GM23248 (cell line): ENCODE data around the gene MCU. TPM values are rescaled to one million over a fixed set of nuclear protein-coding genes. Genes with fewer than 3 reads are reported as not detected.
A peak's percentile ranks its signal among the peaks of the same experiment; 100 is the strongest.
"Not testable (repeated sequence)": the region's sequence is repeated elsewhere in the genome, so short reads cannot be mapped to it uniquely, and the experiment has no call there.

Source experiments
- DNase-seq: peaks from one replicate; pipeline ENCODE4 v3.0.0-alpha.2; 2015
- H2AFZ ChIP-seq: fragments of 200-600 bp; sonication (generic); 2 replicates; pipeline ENCODE4 v1.6.1; 2016; ENCODE audit warnings: antibody characterized with exemption
- H3F3A ChIP-seq: fragments of 200-600 bp; sonication (generic); 2 replicates; pipeline ENCODE4 v1.6.1; 2016; ENCODE audit warnings: mild to moderate bottlenecking, antibody characterized with exemption, mixed run types; ENCODE audit not compliant: insufficient read depth
- H3K27ac ChIP-seq: fragments of 200-600 bp; sonication (generic); 2 replicates; pipeline ENCODE4 v1.5.1; 2016; ENCODE audit warnings: mild to moderate bottlenecking
- H3K27me3 ChIP-seq: fragments of 200-600 bp; sonication (generic); replicated peaks from 2 replicates; pipeline ENCODE4 v1.6.1; 2016; ENCODE audit warnings: mild to moderate bottlenecking; ENCODE audit not compliant: insufficient read depth
- H3K36me3 ChIP-seq: fragments of 200-600 bp; sonication (generic); 2 replicates; pipeline ENCODE4 v1.6.1; 2016; ENCODE audit warnings: low read depth, mild to moderate bottlenecking
- H3K4me1 ChIP-seq: fragments of 200-600 bp; sonication (generic); 2 replicates; pipeline ENCODE4 v1.6.1; 2016; ENCODE audit warnings: mild to moderate bottlenecking; ENCODE audit not compliant: insufficient read depth
- H3K4me2 ChIP-seq: fragments of 200-600 bp; sonication (generic); one replicate; pipeline ENCODE4 v1.6.1; 2016; ENCODE audit warnings: mild to moderate bottlenecking; ENCODE audit not compliant: unreplicated experiment
- H3K4me3 ChIP-seq: fragments of 200-600 bp; sonication (generic); 2 replicates; pipeline ENCODE4 v1.5.1; 2016; ENCODE audit warnings: mild to moderate bottlenecking
- H3K79me2 ChIP-seq: fragments of 200-600 bp; sonication (generic); 2 replicates; pipeline ENCODE4 v1.6.1; 2016; ENCODE audit warnings: mild to moderate bottlenecking; ENCODE audit not compliant: insufficient read depth
- H3K9ac ChIP-seq: fragments of 200-600 bp; sonication (generic); 2 replicates; pipeline ENCODE4 v1.6.1; 2016; ENCODE audit warnings: mild to moderate bottlenecking
- H3K9me2 ChIP-seq: fragments of 200-600 bp; sonication (generic); 2 replicates; pipeline ENCODE4 v1.6.1; 2016; ENCODE audit warnings: mixed run types, mild to moderate bottlenecking, moderate library complexity; ENCODE audit not compliant: insufficient read depth
- H3K9me3 ChIP-seq: fragments of 200-600 bp; sonication (generic); one replicate; pipeline ENCODE4 v1.6.1; 2017; ENCODE audit warnings: low read depth
- H4K20me1 ChIP-seq: fragments of 200-600 bp; sonication (generic); 2 replicates; pipeline ENCODE4 v1.6.0; 2016; ENCODE audit not compliant: insufficient read depth
- EZH2 ChIP-seq: fragments of 200-600 bp; sonication (generic); IDR thresholded peaks from 2 replicates; pipeline ENCODE4 v1.6.1; 2018; ENCODE audit warnings: antibody characterized with exemption, mild to moderate bottlenecking; ENCODE audit not compliant: insufficient read depth, poor library complexity, severe bottlenecking
- EZH2phosphoT487 ChIP-seq: fragments of 200-600 bp; sonication (generic); IDR thresholded peaks from 2 replicates; pipeline ENCODE4 v1.6.1; 2018; ENCODE audit warnings: antibody characterized with exemption, moderate library complexity, mild to moderate bottlenecking, low read depth; ENCODE audit not compliant: insufficient read depth
- WGBS, 2 experiments: methylation state at CpG; one replicate each; pipeline ENCODE4 v1.1.6; 2015 to 2017; ENCODE audit warnings: low lambda C conversion rate in 2 of 2, low coverage in 1 of 2; ENCODE audit errors: missing lambda C conversion rate in 2 of 2; 5-methylcytosine and 5-hydroxymethylcytosine counted together
- in situ Hi-C: fragments of 300-500 bp; cut with MboI; formaldehyde crosslinking; loops from 2 replicates; pipeline ENCODE4 v1.15.0; 2020
- polyA plus RNA-seq: library from polyadenylated mRNA; unstranded; fragments of >200 nt; fragmentation: Nextera tagmentation; extraction: Ambion mirVana; gene quantifications from 2 replicates; pipeline ENCODE4 v1.2.1, GENCODE V29; 2016
- total RNA-seq: library from RNA; depleted of rRNA; stranded (reverse); fragments of >200 nt; shearing (Covaris generic); gene quantifications from 2 replicates; pipeline ENCODE4 v1.2.3, GENCODE V29; 2014

The MCU gene
- total and polyA plus RNA-seq, 2 experiments from 2014 or later, result 29.5 to 30.9 TPM

DNA sequence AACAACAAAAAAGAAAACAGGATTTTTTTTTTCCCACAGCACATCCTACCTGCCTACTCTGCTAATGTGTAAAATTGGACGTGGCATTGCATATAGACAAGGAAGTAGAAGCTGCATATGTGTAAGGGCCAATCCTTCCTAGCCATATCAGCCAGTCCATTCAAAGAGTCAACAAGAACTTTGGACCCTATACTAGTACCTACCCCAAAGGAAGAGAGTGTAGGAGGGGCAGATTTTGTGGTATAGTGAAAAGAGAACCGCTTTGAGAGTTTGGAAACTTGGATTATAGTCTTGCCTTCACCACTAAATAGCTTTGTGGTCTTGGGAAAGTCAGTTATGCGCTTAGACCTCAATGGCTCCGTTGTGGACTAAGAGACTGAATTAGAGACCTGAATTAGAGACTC is 12.1 kb upstream of the MCU start:
- Histone ChIP-seq H3K79me2 (no peaks in the 10 kb centered on the region), H3K9me3 (no peaks in the 10 kb centered on the region), H3K4me2 (no peak overlapping the region), H2AFZ (no peak overlapping the region), H3K9me2 (no peaks in the 10 kb centered on the region), H3K27ac (no peak overlapping the region), H4K20me1 (no peaks in the 10 kb centered on the region), H3F3A (peaks cover 13% of the 10 kb centered on the region; the same call in 1 of the 2 replicates), H3K36me3 (no peaks in the 10 kb centered on the region), H3K4me3 (no peak overlapping the region), H3K27me3 (no peaks in the 10 kb centered on the region), H3K4me1 (peaks cover 19% of the 10 kb centered on the region), H3K9ac (no peak overlapping the region)
- no peak for DNase-seq
- WGBS, 2 experiments, result 93 to 94% methylated on average over 4 of the region's 4 CpGs
- in situ Hi-C loops, result no loop called here
- TF ChIP-seq EZH2 (no peak), EZH2phosphoT487 (no peak)

DNA sequence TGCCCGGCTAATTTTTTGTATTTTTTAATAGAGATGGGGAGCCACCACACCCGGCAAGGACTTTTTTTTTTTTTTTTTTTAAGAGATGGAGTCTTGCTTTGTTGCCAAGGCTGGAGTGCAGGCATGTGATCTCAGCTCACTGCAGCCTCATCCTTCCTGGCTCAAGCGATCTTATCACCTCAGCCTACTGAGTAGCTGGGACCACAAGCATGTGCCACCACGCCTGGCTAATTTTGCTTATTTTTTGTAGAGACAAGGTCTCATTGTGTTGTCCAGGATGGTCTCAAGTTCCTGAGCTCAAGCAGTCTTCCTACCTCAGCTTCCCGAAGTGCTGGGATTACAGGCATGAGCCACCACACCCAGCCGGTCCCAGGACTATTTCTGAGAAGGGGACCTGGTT is 9.3 kb upstream of the MCU start:
- TF ChIP-seq EZH2 (no peak), EZH2phosphoT487 (no peak)
- Histone ChIP-seq H3K4me1 (peaks cover 4% of the 10 kb centered on the region; the same call in 1 of the 2 replicates), H3K27ac (no peak overlapping the region), H2AFZ (peak overlapping the region; percentile 50), H3K27me3 (no peaks in the 10 kb centered on the region), H3K4me2 (peak overlapping the region; percentile 7), H3K9me2 (no peaks in the 10 kb centered on the region), H3K4me3 (no peak overlapping the region), H3K9ac (no peak overlapping the region), H3K79me2 (no peaks in the 10 kb centered on the region), H3K36me3 (no peaks in the 10 kb centered on the region), H4K20me1 (no peaks in the 10 kb centered on the region), H3F3A (0 out of 2 replicates have a peak, but pooled peaks cover 1% of the 10 kb centered on the region), H3K9me3 (no peaks in the 10 kb centered on the region)
- in situ Hi-C loops, result no loop called here
- peak; percentile 54 for DNase-seq
- WGBS, 2 experiments, result 69 to 71% methylated on average over 6 of the region's 6 CpGs

DNA sequence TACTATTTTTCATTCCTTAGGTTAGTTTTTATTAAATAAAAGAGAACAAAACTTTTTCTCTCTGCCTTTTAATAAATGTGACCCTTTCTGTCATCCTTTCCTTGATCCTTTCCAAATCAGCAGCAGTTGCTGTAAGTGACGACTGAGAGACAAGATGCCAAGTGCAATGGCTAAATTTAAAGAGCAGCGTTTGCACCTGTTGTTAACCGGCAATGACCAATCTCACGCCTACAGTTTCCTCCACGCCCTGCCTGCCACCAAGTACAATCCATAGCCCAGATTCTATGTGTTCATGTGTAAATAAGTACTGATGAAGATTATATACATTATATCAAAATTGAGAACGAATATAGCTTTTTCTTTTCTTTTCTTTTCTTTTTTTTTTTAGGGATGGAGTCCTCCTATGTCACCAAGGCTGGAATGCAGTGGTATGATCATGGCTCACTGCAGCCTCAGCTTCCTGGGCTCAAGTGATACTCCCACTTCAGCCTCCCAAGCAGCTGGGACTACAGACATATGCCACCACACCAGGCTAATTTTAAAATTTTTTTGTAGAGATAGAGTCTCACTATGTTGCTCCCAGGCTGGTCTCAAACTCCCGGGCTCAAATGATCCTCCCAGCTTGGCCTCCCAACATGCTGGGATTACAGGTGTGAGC is 6.5 kb upstream of the MCU start:
- H2AFZ ChIP-seq, result no peak overlapping the region
- H3K9me2 ChIP-seq, result no peaks in the 10 kb centered on the region
- H3K9me3 ChIP-seq, result no peaks in the 10 kb centered on the region
- no peak overlapping the region for H3K4me3 ChIP-seq
- H3K4me1 ChIP-seq, result peaks cover 14% of the 10 kb centered on the region
- H4K20me1 ChIP-seq, result no peaks in the 10 kb centered on the region
- in situ Hi-C loops, result no loop called here
- DNase-seq, result no peak
- TF ChIP-seq EZH2, result no peak
- TF ChIP-seq EZH2phosphoT487, result no peak
- no peak overlapping the region for H3K4me2 ChIP-seq
- WGBS, 2 experiments, result 90 to 91% methylated on average over 7 of the region's 7 CpGs
- no peaks in the 10 kb centered on the region for H3K79me2 ChIP-seq
- no peaks in the 10 kb centered on the region for H3K36me3 ChIP-seq
- H3F3A ChIP-seq, result no peaks in the 10 kb centered on the region
- H3K9ac ChIP-seq, result no peak overlapping the region
- H3K27ac ChIP-seq, result no peak overlapping the region
- no peaks in the 10 kb centered on the region for H3K27me3 ChIP-seq

DNA sequence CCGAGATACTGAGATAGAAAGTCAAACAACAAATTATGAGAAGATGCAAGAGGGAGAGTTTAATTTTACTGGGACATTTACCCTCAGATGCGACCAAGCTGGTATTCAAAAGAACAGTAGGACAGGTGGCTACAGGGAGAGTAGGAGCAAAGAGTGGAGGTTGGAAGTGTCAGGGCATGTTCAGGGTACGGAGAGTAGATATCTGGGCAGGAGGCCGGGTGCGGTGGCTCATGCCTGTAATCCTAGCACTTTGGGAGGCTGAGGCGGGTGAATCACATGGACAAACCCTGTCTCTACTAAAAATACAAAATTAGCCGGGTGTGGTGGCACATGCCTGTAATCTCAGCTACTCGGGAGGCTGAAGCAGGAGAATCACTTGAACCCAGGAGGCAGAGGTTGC is 5.5 kb upstream of the MCU start:
- H3F3A ChIP-seq, DNase-seq, H3K27me3 ChIP-seq, H3K36me3 ChIP-seq, H3K27ac ChIP-seq, H3K9me3 ChIP-seq, in situ Hi-C loops, H3K9me2 ChIP-seq, H4K20me1 ChIP-seq, H3K9ac ChIP-seq, H3K4me3 ChIP-seq, H2AFZ ChIP-seq, H3K4me2 ChIP-seq, H3K79me2 ChIP-seq: not testable (repeated sequence)
- WGBS, 2 experiments, result 92 to 94% methylated on average over 8 of the region's 8 CpGs
- H3K4me1 ChIP-seq, result peaks cover 14% of the 10 kb centered on the region

DNA sequence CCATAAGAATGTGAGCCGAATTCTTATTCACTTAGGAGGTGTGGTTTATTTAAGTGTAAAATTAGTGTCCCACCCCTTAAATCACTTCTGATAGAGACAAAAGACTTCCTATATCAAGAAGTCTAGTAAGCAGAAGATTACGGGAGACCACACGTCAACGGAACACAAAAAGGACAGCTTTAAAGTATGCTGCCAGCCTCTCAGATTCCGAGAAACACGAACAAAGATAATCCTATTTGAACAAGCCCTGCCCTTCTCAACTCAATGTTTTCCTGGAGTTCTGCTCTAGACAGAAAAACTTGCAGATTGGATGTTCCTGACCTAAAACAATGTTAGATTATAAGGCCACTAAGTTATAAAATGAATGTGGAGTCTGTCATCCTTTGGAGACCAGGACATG is 4.9 kb upstream of the MCU start:
- in situ Hi-C loops, result no loop called here
- TF ChIP-seq EZH2 (no peak), EZH2phosphoT487 (no peak)
- Histone ChIP-seq H3K36me3 (no peaks in the 10 kb centered on the region), H3K4me3 (no peak overlapping the region), H3K4me1 (peaks cover 14% of the 10 kb centered on the region), H3K27me3 (no peaks in the 10 kb centered on the region), H3K9me2 (no peaks in the 10 kb centered on the region), H3K27ac (no peak overlapping the region), H4K20me1 (no peaks in the 10 kb centered on the region), H3F3A (no peaks in the 10 kb centered on the region), H2AFZ (no peak overlapping the region), H3K9me3 (no peaks in the 10 kb centered on the region), H3K4me2 (no peak overlapping the region), H3K9ac (no peak overlapping the region), H3K79me2 (no peaks in the 10 kb centered on the region)
- 86 to 93% methylated on average over 6 of the region's 6 CpGs for WGBS, 2 experiments
- DNase-seq, result no peak
